A673 (cell line): Measurements from ENCODE around the gene NAXE. TPM values are rescaled to one million over a fixed set of nuclear protein-coding genes. Genes with fewer than 3 reads are reported as not detected.

Experiments used
- BruUV-seq: library from RNA; stranded (reverse); fragments of 400-500 nt; replicated peaks from 2 replicates; lab custom pipeline; 2021; lab: Mats Ljungman, UMichigan
- CTCF ChIA-PET: fragments of 300-600 bp; sonication (Branson Sonifier 250); formaldehyde crosslinking; loops from one replicate; lab custom pipeline; 2022; ENCODE audit warnings: antibody characterized with exemption; lab: Charles Lee
- POLR2A ChIA-PET: fragments of 300-600 bp; sonication (Branson Sonifier 250); formaldehyde crosslinking; loops from one replicate; lab custom pipeline; 2022; ENCODE audit warnings: antibody characterized with exemption; ENCODE audit not compliant: low non-redundant PET; lab: Charles Lee
- DNase-seq: peaks from one replicate; pipeline ENCODE4 v3.0.0-alpha.2; 2015; ENCODE audit warnings: low spot score
- H3K27ac ChIP-seq: fragments of 200-600 bp; sonication (generic); 2 replicates; pipeline ENCODE4 v1.5.1; 2016; ENCODE audit warnings: mixed run types, low read depth, mild to moderate bottlenecking, mixed read lengths, antibody characterized with exemption, low read length; ENCODE audit not compliant: poor library complexity, severe bottlenecking
- H3K27me3 ChIP-seq: fragments of 200-600 bp; sonication (generic); replicated peaks from 2 replicates; pipeline ENCODE4 v1.6.1; 2017; ENCODE audit warnings: mixed run types, low read depth, mild to moderate bottlenecking, mixed read lengths, antibody characterized with exemption, low read length; ENCODE audit not compliant: insufficient read depth, poor library complexity
- H3K36me3 ChIP-seq: fragments of 200-600 bp; sonication (generic); 2 replicates; pipeline ENCODE4 v1.6.1; 2016; ENCODE audit warnings: mixed run types, mild to moderate bottlenecking, mixed read lengths, antibody characterized with exemption, low read length; ENCODE audit not compliant: insufficient read depth, poor library complexity, severe bottlenecking
- H3K4me1 ChIP-seq: fragments of 200-600 bp; sonication (generic); 2 replicates; pipeline ENCODE4 v1.6.1; 2017; ENCODE audit warnings: mixed run types, mild to moderate bottlenecking, mixed read lengths, antibody characterized with exemption, low read length; ENCODE audit not compliant: insufficient read depth, poor library complexity, severe bottlenecking
- H3K4me3 ChIP-seq: fragments of 200-600 bp; sonication (generic); 2 replicates; pipeline ENCODE4 v1.5.1; 2016; ENCODE audit warnings: low read depth, mixed run types, mild to moderate bottlenecking, mixed read lengths, low read length; ENCODE audit not compliant: poor library complexity, severe bottlenecking
- H3K9me3 ChIP-seq: fragments of 200-600 bp; sonication (generic); 2 replicates; pipeline ENCODE4 v1.6.1; 2016; ENCODE audit warnings: mixed run types, low read depth, mild to moderate bottlenecking, mixed read lengths, antibody characterized with exemption, low read length; ENCODE audit not compliant: poor library complexity, severe bottlenecking
- EZH2 ChIP-seq: fragments of 200-600 bp; sonication (generic); IDR thresholded peaks from 2 replicates; pipeline ENCODE4 v1.6.1; 2017; ENCODE audit warnings: borderline replicate concordance, low read depth, mild to moderate bottlenecking, mixed read lengths, antibody characterized with exemption, low read length; ENCODE audit not compliant: poor library complexity, severe bottlenecking
- intact Hi-C: fragments of 100-400 bp; cut with micrococcal nuclease; formaldehyde crosslinking; loops from one replicate; pipeline ENCODE4 v1.10.0; 2022; ENCODE audit not compliant: unreplicated experiment
- total RNA-seq: library from RNA; stranded (reverse); gene quantifications from 2 replicates; pipeline ENCODE4 v1.2.3, GENCODE V29; 2021
- TF ChIP-seq, protein P1 (sequence below): fragments of 300-800, 200-600 bp; sonication (generic); conservative IDR thresholded peaks from 2 replicates; pipeline ENCODE4 v1.5.1; 2017; ENCODE audit warnings: low read depth, mild to moderate bottlenecking, antibody characterized with exemption, low read length, moderate library complexity, mixed read lengths

NAXE gene
- total RNA-seq, 1 experiment from 2014 or later, result 125 TPM

- ChIA-PET CTCF (no interaction called here), POLR2A (no interaction called here)
- H3K4me1 ChIP-seq, result peaks cover 4% of the 10 kb centered on the region
- no TSS peak for BruUV-seq
- H3K27me3 ChIP-seq, result peaks cover 15% of the 10 kb centered on the region
- TF ChIP-seq, protein P1, sequence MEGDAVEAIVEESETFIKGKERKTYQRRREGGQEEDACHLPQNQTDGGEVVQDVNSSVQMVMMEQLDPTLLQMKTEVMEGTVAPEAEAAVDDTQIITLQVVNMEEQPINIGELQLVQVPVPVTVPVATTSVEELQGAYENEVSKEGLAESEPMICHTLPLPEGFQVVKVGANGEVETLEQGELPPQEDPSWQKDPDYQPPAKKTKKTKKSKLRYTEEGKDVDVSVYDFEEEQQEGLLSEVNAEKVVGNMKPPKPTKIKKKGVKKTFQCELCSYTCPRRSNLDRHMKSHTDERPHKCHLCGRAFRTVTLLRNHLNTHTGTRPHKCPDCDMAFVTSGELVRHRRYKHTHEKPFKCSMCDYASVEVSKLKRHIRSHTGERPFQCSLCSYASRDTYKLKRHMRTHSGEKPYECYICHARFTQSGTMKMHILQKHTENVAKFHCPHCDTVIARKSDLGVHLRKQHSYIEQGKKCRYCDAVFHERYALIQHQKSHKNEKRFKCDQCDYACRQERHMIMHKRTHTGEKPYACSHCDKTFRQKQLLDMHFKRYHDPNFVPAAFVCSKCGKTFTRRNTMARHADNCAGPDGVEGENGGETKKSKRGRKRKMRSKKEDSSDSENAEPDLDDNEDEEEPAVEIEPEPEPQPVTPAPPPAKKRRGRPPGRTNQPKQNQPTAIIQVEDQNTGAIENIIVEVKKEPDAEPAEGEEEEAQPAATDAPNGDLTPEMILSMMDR, result no peak
- no peak for TF ChIP-seq EZH2
- H3K36me3 ChIP-seq, result no peaks in the 10 kb centered on the region
- no peaks in the 10 kb centered on the region for H3K9me3 ChIP-seq
- H3K4me3 ChIP-seq, result no peak overlapping the region
- no peak overlapping the region for H3K27ac ChIP-seq
- intact Hi-C loops, result no loop called here
- DNase-seq, result no peak
Observed at GRCh38 chr1:156615946-156616345, 24.4 kb downstream of the NAXE start.

- Histone ChIP-seq H3K27me3 (peaks cover 20% of the 10 kb centered on the region), H3K36me3 (no peaks in the 10 kb centered on the region), H3K4me3 (no peak overlapping the region), H3K27ac (no peak overlapping the region), H3K9me3 (no peaks in the 10 kb centered on the region), H3K4me1 (peaks cover 4% of the 10 kb centered on the region)
- POLR2A ChIA-PET, result no interaction called here
- CTCF ChIA-PET, result no interaction called here
- BruUV-seq, result no TSS peak
- intact Hi-C loops, result no loop called here
- peak; percentile 58 for DNase-seq
- TF ChIP-seq EZH2, result no peak
- TF ChIP-seq, protein P1, result no peak
Observed at GRCh38 chr1:156616463-156616862, 24.9 kb downstream of the NAXE start.

DNA sequence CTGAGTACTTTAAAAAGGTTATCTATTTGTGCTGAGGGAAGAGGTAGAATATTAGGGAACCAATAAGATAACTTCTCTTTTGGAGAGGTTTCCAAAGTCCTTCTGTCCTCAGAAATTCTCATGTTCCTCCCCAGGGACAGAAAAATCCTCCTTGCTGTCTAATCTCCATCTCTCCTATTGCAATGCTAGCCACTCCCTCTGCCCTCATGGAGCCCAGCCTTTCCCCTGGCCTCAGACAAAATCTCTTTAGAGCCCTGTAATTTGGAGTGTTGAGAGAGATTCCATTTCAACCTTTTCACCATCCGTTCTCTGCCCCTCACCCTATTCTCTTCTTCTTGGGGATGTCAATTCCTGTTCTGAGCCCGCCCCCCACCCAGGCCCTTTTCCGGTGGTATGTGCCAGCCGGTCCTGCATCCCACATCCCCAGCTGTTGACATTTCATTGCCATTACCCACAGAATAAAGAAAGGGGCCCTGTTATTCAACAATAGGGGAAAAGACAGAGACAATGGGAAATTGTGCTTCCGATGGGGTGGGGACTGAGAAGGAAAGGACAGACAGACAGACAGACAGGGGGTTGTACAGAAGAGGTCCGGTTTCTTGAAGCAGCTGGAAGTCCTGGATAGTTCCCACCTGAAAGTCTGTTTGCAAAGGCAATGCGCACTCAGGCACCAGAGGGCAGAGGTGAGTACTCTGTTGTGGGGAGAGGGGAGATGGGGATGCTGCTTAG is 27.4 kb downstream of the NAXE start, which contains the start of gene HAPLN2:
HAPLN2 (plus strand) TSS at position 563 of the 729 bp plus-strand sequence. CDS start 4,076 bp downstream, outside the sequence.
- Histone ChIP-seq H3K9me3 (no peaks in the 10 kb centered on the region), H3K27ac (no peak within 1 kb of the TSS), H3K36me3 (no peaks in the 10 kb centered on the region), H3K27me3 (peaks cover 44% of the 10 kb centered on the region), H3K4me1 (peaks cover 5% of the 10 kb centered on the region), H3K4me3 (no peak within 1 kb of the TSS)
- BruUV-seq, result no TSS peak
- TF ChIP-seq EZH2, result no peak
- TF ChIP-seq, protein P1, result peak; percentile 58
- intact Hi-C loops, result no loop called here
- peak; percentile 42 for DNase-seq
- POLR2A ChIA-PET, result interaction anchor here (0.7 kb wide), 1 partner anchor 25 kb away, joined by 3 read pairs; no protein-coding TSS in a partner anchor
- CTCF ChIA-PET, result interaction anchor here (0.5 to 0.6 kb wide), 2 partner anchors 86 to 119 kb away, joined by 3 read pairs; partner anchors contain the start of gene MEF2D
